Measurements from ENCODE around the gene ARRDC1. TPM values are rescaled to one million over a fixed set of nuclear protein-coding genes. Genes with fewer than 3 reads are reported as not detected.
A peak's percentile ranks its signal among the peaks of the same experiment; 100 is the strongest.

Gene ARRDC1
- total RNA-seq, 1 donor from 2014 or later, result 114 TPM

- Histone ChIP-seq H3K9me3 (no peaks in the 10 kb centered on the region), H3K27me3 (no peaks in the 10 kb centered on the region), H3K4me3 (no peak overlapping the region), H3K27ac (no peak overlapping the region), H3K4me1 (peaks cover 28% of the 10 kb centered on the region), H3K36me3 (peaks cover 0 to 52% of the 10 kb centered on the region in 2 donors)
- intact Hi-C loops (cut with DNase I), result no loop called here
- TF ChIP-seq POLR2AphosphoS5 (IDR thresholded peaks at IDR 0.05; ENCODE audit: insufficient read depth in 1 of 2, low read depth in 1 of 2), result no peak
- TF ChIP-seq POLR2A (IDR thresholded peaks at IDR 0.05), result no peak
- TF ChIP-seq CTCF (IDR thresholded peaks at IDR 0.05), result no peak
- no peak for DNase-seq (ENCODE audit: extremely low spot score in 2 of 2)
Measured at GRCh38 chr9:137586854-137587253, 18.6 kb upstream of the ARRDC1 start.

- peaks cover 28% of the 10 kb centered on the region for H3K4me1 ChIP-seq
- TF ChIP-seq POLR2AphosphoS5 (IDR thresholded peaks at IDR 0.05; ENCODE audit: insufficient read depth in 1 of 2, low read depth in 1 of 2), result no peak
- no peak for TF ChIP-seq CTCF (IDR thresholded peaks at IDR 0.05)
- no peak for TF ChIP-seq POLR2A (IDR thresholded peaks at IDR 0.05)
- H3K27me3 ChIP-seq, result no peaks in the 10 kb centered on the region
- intact Hi-C loops (cut with DNase I), result no loop called here
- no peak overlapping the region for H3K4me3 ChIP-seq
- no peaks in the 10 kb centered on the region for H3K9me3 ChIP-seq
- H3K27ac ChIP-seq, result no peak overlapping the region
- H3K36me3 ChIP-seq, result peaks cover 0 to 40% of the 10 kb centered on the region in 2 donors
- no peak for DNase-seq (ENCODE audit: extremely low spot score in 2 of 2)
Measured at GRCh38 chr9:137588311-137588710, 17.2 kb upstream of the ARRDC1 start.

GRCh38 chr9:137588891-137589290 is 16.6 kb upstream of the ARRDC1 start:
- Histone ChIP-seq H3K4me1 (peaks cover 28% of the 10 kb centered on the region), H3K4me3 (peak overlapping the region in 1 of 2 donors; percentile 70), H3K27me3 (no peaks in the 10 kb centered on the region), H3K36me3 (peaks cover 0 to 37% of the 10 kb centered on the region in 2 donors), H3K9me3 (no peaks in the 10 kb centered on the region), H3K27ac (no peak overlapping the region)
- no peak for DNase-seq (ENCODE audit: extremely low spot score in 2 of 2)
- no peak for TF ChIP-seq POLR2A (IDR thresholded peaks at IDR 0.05)
- no peak for TF ChIP-seq CTCF (IDR thresholded peaks at IDR 0.05)
- no peak for TF ChIP-seq POLR2AphosphoS5 (IDR thresholded peaks at IDR 0.05; ENCODE audit: insufficient read depth in 1 of 2, low read depth in 1 of 2)
- intact Hi-C loops (cut with DNase I), result no loop called here

- peaks cover 0 to 32% of the 10 kb centered on the region in 2 donors for H3K36me3 ChIP-seq
Measured at GRCh38 chr9:137589441-137590122, 15.9 kb upstream of the ARRDC1 start.

More at GRCh38 chr9:137589441-137590122, 15.9 kb upstream of the ARRDC1 start:
- Histone ChIP-seq H3K9me3 (no peaks in the 10 kb centered on the region), H3K27me3 (no peaks in the 10 kb centered on the region), H3K27ac (no peak overlapping the region), H3K4me1 (peaks cover 28% of the 10 kb centered on the region), H3K4me3 (peak overlapping the region; percentile 68 to 70)
- DNase-seq (ENCODE audit: extremely low spot score in 2 of 2), result no peak
- TF ChIP-seq CTCF (IDR thresholded peaks at IDR 0.05) (no peak), POLR2A (IDR thresholded peaks at IDR 0.05) (no peak), POLR2AphosphoS5 (IDR thresholded peaks at IDR 0.05; ENCODE audit: insufficient read depth in 1 of 2, low read depth in 1 of 2) (no peak)
- intact Hi-C loops (cut with DNase I), result loop anchor here (1.0 kb wide), 1 partner anchor 31 kb away; no protein-coding TSS in a partner anchor
